NT2/D1 (cell line): Measurements from ENCODE around the gene ANXA8L1.
"Not testable (repeated sequence)": the region's sequence is repeated elsewhere in the genome, so short reads cannot be mapped to it uniquely, and the experiment has no call there.

Experiments used
- SUZ12 ChIP-seq: IDR thresholded peaks from 2 replicates; pipeline ENCODE4 v1.6.1; 2011; ENCODE audit not compliant: insufficient read length, insufficient read depth; ENCODE audit errors: extremely low read depth
- YY1 ChIP-seq: IDR thresholded peaks from 2 replicates; pipeline ENCODE4 v1.6.1; 2011; ENCODE audit not compliant: insufficient read length, insufficient read depth
- ZNF274 ChIP-seq: IDR thresholded peaks from 2 replicates; pipeline ENCODE4 v1.6.1; 2011; ENCODE audit warnings: mild to moderate bottlenecking, low read depth, low read length

- TF ChIP-seq SUZ12, ZNF274, YY1: not testable (repeated sequence)
These were observed 10.1 kb upstream of the ANXA8L1 start for GRCh38 chr10:46365484-46365883.
